Uterus (tissue), 2 donors: Measurements from ENCODE around the gene CPO.

Experiments used
- POLR2A ChIP-seq, 2 donors: fragments of 450-650 bp; IDR thresholded peaks; one replicate each; pipeline ENCODE4 v1.6.1; 2016; ENCODE audit warnings: antibody characterized with exemption in 2 of 2, mild to moderate bottlenecking in 1 of 2, moderate library complexity in 1 of 2
- TF ChIP-seq, protein P1 (sequence below), 4 experiments: fragments of 200-600 bp in 2 of 4; fragments of 450-650 bp in 2 of 4; sonication (generic) in 2 of 4; IDR thresholded peaks; one replicate each; pipeline ENCODE4 v1.5.1; 2016 to 2019; ENCODE audit warnings: antibody characterized with exemption in 4 of 4, mild to moderate bottlenecking in 2 of 4, moderate library complexity in 1 of 4

DNA sequence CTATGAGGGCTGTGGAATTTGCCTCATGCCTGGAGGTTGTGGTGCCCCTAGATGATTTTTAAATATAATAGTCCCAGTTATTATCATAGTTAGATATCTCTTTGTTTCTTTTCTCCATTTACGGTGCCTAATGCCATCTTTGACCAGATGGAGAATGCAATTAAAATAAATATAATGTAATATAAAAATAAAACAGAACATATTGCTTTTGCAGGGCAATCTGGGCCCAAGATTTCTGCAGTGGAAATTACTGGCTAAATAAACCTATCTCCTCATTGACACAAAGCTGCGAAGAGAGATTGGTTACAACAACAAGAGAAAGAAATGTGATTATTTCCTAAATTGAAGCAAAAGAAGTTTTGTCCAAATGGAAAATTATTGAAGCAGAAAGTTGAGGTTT, 51.8 kb downstream of the CPO start:
- TF ChIP-seq POLR2A (IDR thresholded peaks at IDR 0.05), result no peak
- TF ChIP-seq, protein P1, sequence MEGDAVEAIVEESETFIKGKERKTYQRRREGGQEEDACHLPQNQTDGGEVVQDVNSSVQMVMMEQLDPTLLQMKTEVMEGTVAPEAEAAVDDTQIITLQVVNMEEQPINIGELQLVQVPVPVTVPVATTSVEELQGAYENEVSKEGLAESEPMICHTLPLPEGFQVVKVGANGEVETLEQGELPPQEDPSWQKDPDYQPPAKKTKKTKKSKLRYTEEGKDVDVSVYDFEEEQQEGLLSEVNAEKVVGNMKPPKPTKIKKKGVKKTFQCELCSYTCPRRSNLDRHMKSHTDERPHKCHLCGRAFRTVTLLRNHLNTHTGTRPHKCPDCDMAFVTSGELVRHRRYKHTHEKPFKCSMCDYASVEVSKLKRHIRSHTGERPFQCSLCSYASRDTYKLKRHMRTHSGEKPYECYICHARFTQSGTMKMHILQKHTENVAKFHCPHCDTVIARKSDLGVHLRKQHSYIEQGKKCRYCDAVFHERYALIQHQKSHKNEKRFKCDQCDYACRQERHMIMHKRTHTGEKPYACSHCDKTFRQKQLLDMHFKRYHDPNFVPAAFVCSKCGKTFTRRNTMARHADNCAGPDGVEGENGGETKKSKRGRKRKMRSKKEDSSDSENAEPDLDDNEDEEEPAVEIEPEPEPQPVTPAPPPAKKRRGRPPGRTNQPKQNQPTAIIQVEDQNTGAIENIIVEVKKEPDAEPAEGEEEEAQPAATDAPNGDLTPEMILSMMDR (IDR thresholded peaks at IDR 0.05), result no peak
